Measurements from ENCODE around the gene JPH4. TPM values are rescaled to one million over a fixed set of nuclear protein-coding genes. Genes with fewer than 3 reads are reported as not detected.
A peak's percentile ranks its signal among the peaks of the same experiment; 100 is the strongest.

The JPH4 gene
- total and polyA plus RNA-seq, 2 of the 8 experiments (the other 6 are each of a cell fraction or from before 2014, with no cell fraction given), result 23.9 to 46.7 TPM

- TF ChIP-seq SRF (IDR thresholded peaks at IDR 0.05; ENCODE audit: low read depth, low read length) (no peak), TCF12 (IDR thresholded peaks at IDR 0.05; ENCODE audit: low read depth, low read length) (no peak), HDAC6 (IDR thresholded peaks at IDR 0.05; ENCODE audit: low read depth, low read length) (no peak), SP1 (IDR thresholded peaks at IDR 0.05; ENCODE audit: low read depth, low read length) (no peak), NRF1 (IDR thresholded peaks at IDR 0.05; ENCODE audit: low read depth, low read length) (peak; percentile 91), POU5F1 (IDR thresholded peaks at IDR 0.05; ENCODE audit: low read depth, low read length) (no peak), TAF1 (IDR thresholded peaks at IDR 0.05; ENCODE audit: low read depth, low read length) (no peak; the same call in 1 of the 2 replicates), CHD1 (IDR thresholded peaks at IDR 0.05; ENCODE audit: low read depth, low read length) (no peak), KDM1A (IDR thresholded peaks at IDR 0.05; ENCODE audit: borderline replicate concordance, low read length) (no peak), SIX5 (IDR thresholded peaks at IDR 0.05; ENCODE audit: low read depth, low read length) (no peak), HDAC2 (IDR thresholded peaks at IDR 0.05; ENCODE audit: borderline replicate concordance in 1 of 2, low read depth in 2 of 2, low read length in 2 of 2) (no peak), TEAD4 (IDR thresholded peaks at IDR 0.05; ENCODE audit: low read depth, low read length) (0 out of 2 replicates have a peak, but pooled peaks have one; percentile 7), EP300 (IDR thresholded peaks at IDR 0.05; ENCODE audit: borderline replicate concordance in 1 of 2, low read depth in 2 of 2, low read length in 2 of 2) (no peak), CREB1 (IDR thresholded peaks at IDR 0.05) (no peak), BACH1 (IDR thresholded peaks at IDR 0.05; ENCODE audit: low read length) (no peak), SIN3A (conservative IDR thresholded peaks at IDR 0.05 in 1 of 2, IDR thresholded peaks at IDR 0.05 in 1 of 2; ENCODE audit: low read depth in 1 of 2, low read length in 2 of 2) (0 out of 4 replicates have a peak, but pooled peaks of 1 of the 2 experiments have one; percentile 44), GTF2F1 (IDR thresholded peaks at IDR 0.05; ENCODE audit: borderline replicate concordance, low read depth, low read length) (no peak), PHF8 (conservative IDR thresholded peaks at IDR 0.05; ENCODE audit: low read depth, low read length) (peak; percentile 57), E2F6 (IDR thresholded peaks at IDR 0.05) (no peak), TBP (IDR thresholded peaks at IDR 0.05; ENCODE audit: low read depth, low read length) (no peak), BCL11A (IDR thresholded peaks at IDR 0.05; ENCODE audit: low read depth in 2 of 2, low read length in 2 of 2) (no peak), RXRA (IDR thresholded peaks at IDR 0.05; ENCODE audit: insufficient read depth, low read depth, low read length) (no peak)
Observed at GRCh38 chr14:23567186-23568020, 11.2 kb downstream of the JPH4 start, which contains the start of gene AP1G2 (continued).

Measured in H1 (cell line).